Subcutaneous adipose tissue (tissue), 4 donors: Measurements from ENCODE around the gene PPP1R2C. TPM values are rescaled to one million over a fixed set of nuclear protein-coding genes. Genes with fewer than 3 reads are reported as not detected.

ENCODE experiments used
- CTCF ChIP-seq: fragments of 450-650 bp; IDR thresholded peaks from one replicate; pipeline ENCODE4 v1.5.1; 2016; ENCODE audit warnings: low read depth, mild to moderate bottlenecking, control low read depth, antibody characterized with exemption, moderate library complexity
- total RNA-seq, 4 donors: library from RNA; depleted of rRNA; stranded (reverse); fragments of >200 nt; gene quantifications; one replicate each; pipeline ENCODE4 v1.1.0, GENCODE V29; 2016

The PPP1R2C gene
- total RNA-seq, 4 donors from 2014 or later: 0.51 TPM; not detected in 3

- TF ChIP-seq CTCF: no peak
Observed at GRCh38 chrX:42735250-42735649, 42.7 kb downstream of the PPP1R2C start.

- no peak for TF ChIP-seq CTCF
Observed at GRCh38 chrX:42732506-42732905, 45.5 kb downstream of the PPP1R2C start.
